ENCODE measurements around the gene ASMTL.

DNA sequence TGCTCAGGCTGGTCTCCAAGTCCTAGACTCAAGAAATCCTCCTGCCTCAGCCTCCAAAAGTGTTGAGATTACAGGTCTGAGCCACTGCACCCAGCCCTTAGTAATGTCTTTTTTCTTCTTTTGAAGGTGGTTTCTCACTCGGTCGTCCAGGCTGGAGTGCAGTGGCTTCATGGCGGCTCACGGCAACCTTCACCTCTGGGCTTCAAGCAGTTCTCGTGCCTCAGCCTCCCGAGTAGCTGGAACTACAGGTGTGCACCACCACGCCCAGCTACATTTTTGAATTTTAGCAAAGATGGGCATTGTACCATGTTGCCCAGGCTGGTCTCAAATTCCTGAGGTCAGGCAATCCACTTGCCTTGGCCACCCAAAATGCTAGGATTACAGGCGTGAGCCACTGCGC lies 32.3 kb upstream of the ASMTL start:
- TF ChIP-seq, protein P1, sequence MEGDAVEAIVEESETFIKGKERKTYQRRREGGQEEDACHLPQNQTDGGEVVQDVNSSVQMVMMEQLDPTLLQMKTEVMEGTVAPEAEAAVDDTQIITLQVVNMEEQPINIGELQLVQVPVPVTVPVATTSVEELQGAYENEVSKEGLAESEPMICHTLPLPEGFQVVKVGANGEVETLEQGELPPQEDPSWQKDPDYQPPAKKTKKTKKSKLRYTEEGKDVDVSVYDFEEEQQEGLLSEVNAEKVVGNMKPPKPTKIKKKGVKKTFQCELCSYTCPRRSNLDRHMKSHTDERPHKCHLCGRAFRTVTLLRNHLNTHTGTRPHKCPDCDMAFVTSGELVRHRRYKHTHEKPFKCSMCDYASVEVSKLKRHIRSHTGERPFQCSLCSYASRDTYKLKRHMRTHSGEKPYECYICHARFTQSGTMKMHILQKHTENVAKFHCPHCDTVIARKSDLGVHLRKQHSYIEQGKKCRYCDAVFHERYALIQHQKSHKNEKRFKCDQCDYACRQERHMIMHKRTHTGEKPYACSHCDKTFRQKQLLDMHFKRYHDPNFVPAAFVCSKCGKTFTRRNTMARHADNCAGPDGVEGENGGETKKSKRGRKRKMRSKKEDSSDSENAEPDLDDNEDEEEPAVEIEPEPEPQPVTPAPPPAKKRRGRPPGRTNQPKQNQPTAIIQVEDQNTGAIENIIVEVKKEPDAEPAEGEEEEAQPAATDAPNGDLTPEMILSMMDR (IDR thresholded peaks at IDR 0.05) = no peak
- no peak for TF ChIP-seq POLR2A (IDR thresholded peaks at IDR 0.05)
